Choroid plexus epithelial cell (primary cell): Measurements from ENCODE around the gene UNC45A.

ENCODE experiments used
- DNase-seq: peaks from one replicate; pipeline ENCODE4 v3.0.0-alpha.2; 2010; ENCODE audit warnings: low read depth
- H3K4me3 ChIP-seq: 2 replicates; pipeline ENCODE4 v1.5.1; 2011; ENCODE audit warnings: low read depth, mild to moderate bottlenecking, control low read depth, low read length, moderate library complexity
- CTCF ChIP-seq: conservative IDR thresholded peaks from 2 replicates; pipeline ENCODE4 v1.5.1; 2011; ENCODE audit warnings: low read depth, mild to moderate bottlenecking, control low read depth, inconsistent platforms, low read length, moderate library complexity

UNC45A gene

GRCh38 chr15:90988296-90988695 is 53.2 kb downstream of the UNC45A start:
- no peak for DNase-seq
- H3K4me3 ChIP-seq = no peak overlapping the region
- TF ChIP-seq CTCF = no peak

GRCh38 chr15:90989040-90989768 is 54.1 kb downstream of the UNC45A start:
- no peak for TF ChIP-seq CTCF
- no peak overlapping the region for H3K4me3 ChIP-seq
- DNase-seq = no peak

- DNase-seq = no peak
- TF ChIP-seq CTCF = no peak
- no peak overlapping the region for H3K4me3 ChIP-seq
These were observed 55.4 kb downstream of the UNC45A start for GRCh38 chr15:90990446-90990845.

GRCh38 chr15:90991587-90992285 is 56.7 kb downstream of the UNC45A start:
- DNase-seq = no peak
- H3K4me3 ChIP-seq = no peak overlapping the region
- TF ChIP-seq CTCF = no peak

- no peak for DNase-seq
- H3K4me3 ChIP-seq = peak overlapping the region; percentile 97
- no peak for TF ChIP-seq CTCF
These were observed 59.0 kb downstream of the UNC45A start for GRCh38 chr15:90994059-90994416.

GRCh38 chr15:90994417-90995311 is 59.6 kb downstream of the UNC45A start, which contains the start of gene PRC1:
TSS of gene PRC1 (minus strand) at chr15:90994535. CDS start at chr15:90994417, 118 bp downstream.
- no peak for TF ChIP-seq CTCF
- DNase-seq = peak; percentile 98
- peak within 1 kb of the TSS; percentile 97 for H3K4me3 ChIP-seq
